Esophagus muscularis mucosa (tissue), 4 donors: ENCODE data around the gene PHB1. TPM values are rescaled to one million over a fixed set of nuclear protein-coding genes. Genes with fewer than 3 reads are reported as not detected.

Source experiments
- DNase-seq: peaks from one replicate; pipeline ENCODE4 v3.0.0-alpha.2; 2017; ENCODE audit errors: extremely low spot score
- H3K27ac ChIP-seq, 4 donors: fragments of 200-600 bp; sonication (generic); replicated peaks in 1 of 4; 1 replicate in 3 of 4; 2 replicates in 1 of 4; pipeline ENCODE4 v1.5.1; 2016 to 2019; ENCODE audit warnings: mild to moderate bottlenecking in 1 of 4
- H3K27me3 ChIP-seq, 4 donors: fragments of 200-600 bp; sonication (generic); one replicate each; pipeline versions ENCODE4 v1.5.1 to v1.6.0; 2016 to 2019
- H3K36me3 ChIP-seq, 4 donors: fragments of 200-600 bp; sonication (generic); one replicate each; pipeline ENCODE4 v1.5.1; 2016 to 2019
- H3K4me1 ChIP-seq, 4 donors: fragments of 200-600 bp; sonication (generic); one replicate each; pipeline ENCODE4 v1.5.1; 2016 to 2019
- H3K4me3 ChIP-seq, 4 donors: fragments of 200-600 bp; sonication (generic); 1 replicate in 2 of 4; 2 replicates in 2 of 4; pipeline ENCODE4 v1.5.1; 2016 to 2019; ENCODE audit warnings: mild to moderate bottlenecking in 4 of 4, moderate library complexity in 1 of 4
- H3K9me3 ChIP-seq, 4 donors: fragments of 200-600 bp; sonication (generic); 1 replicate in 3 of 4; 2 replicates in 1 of 4; pipeline ENCODE4 v1.5.1; 2016 to 2019
- EP300 ChIP-seq: sonication (generic); formaldehyde crosslinking; IDR thresholded peaks from one replicate; pipeline ENCODE4 v1.6.1; 2017; ENCODE audit warnings: antibody characterized with exemption
- POLR2A ChIP-seq: fragments of 450-650 bp; IDR thresholded peaks from one replicate; pipeline ENCODE4 v1.6.1; 2017; ENCODE audit warnings: antibody characterized with exemption, moderate library complexity, mild to moderate bottlenecking, low read depth
- POLR2AphosphoS5 ChIP-seq, 2 donors: sonication (generic); formaldehyde crosslinking; IDR thresholded peaks; one replicate each; pipeline ENCODE4 v1.6.1; 2017; ENCODE audit warnings: antibody characterized with exemption in 2 of 2
- WGBS: methylation state at CpG from one replicate; pipeline ENCODE4 v1.1.5; 2018; 5-methylcytosine and 5-hydroxymethylcytosine counted together
- intact Hi-C: fragments of 100-400 bp; cut with DNase I; formaldehyde crosslinking; loops from one replicate; pipeline ENCODE4 v1.15.1; 2023
- total RNA-seq, 4 donors: library from RNA; depleted of rRNA; stranded (reverse); fragments of >200 nt; gene quantifications; one replicate each; pipeline versions ENCODE4 v1.1.0 to v1.2.1, GENCODE V29; 2016
- TF ChIP-seq, protein P1 (sequence below), 3 experiments: fragments of 200-600 bp in 2 of 3; fragments of 450-650 bp in 1 of 3; sonication (generic) in 2 of 3; IDR thresholded peaks; one replicate each; pipeline ENCODE4 v1.5.1; 2017 to 2019; ENCODE audit warnings: antibody characterized with exemption in 3 of 3, mild to moderate bottlenecking in 2 of 3, moderate library complexity in 1 of 3

Gene PHB1
- total RNA-seq, 4 donors from 2014 or later, result 75.6 to 101 (median 95.6) TPM

DNA sequence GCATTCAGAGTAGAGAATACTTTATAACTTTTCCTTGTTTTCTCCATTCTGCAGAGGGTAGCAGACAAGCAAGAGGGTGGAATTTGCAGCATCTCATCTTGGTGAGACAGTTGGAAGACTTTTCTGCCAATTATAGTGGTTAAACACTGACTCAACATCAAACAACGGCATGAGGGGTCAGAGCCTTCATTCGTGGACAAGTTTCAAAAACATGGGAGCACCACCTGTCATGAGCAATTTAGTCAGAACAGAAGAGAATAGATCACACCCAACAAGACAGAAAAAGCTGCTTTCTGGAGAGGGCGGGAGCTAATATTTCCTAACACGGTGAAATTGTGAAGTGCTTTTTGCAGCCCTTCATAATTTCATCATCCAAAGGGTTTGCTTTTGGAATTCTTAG, 34.8 kb downstream of the PHB1 start:
- no peaks in the 10 kb centered on the region for H3K9me3 ChIP-seq
- WGBS, result 56% methylated on average over 4 of the region's 4 CpGs
- H3K27me3 ChIP-seq, result no peaks in the 10 kb centered on the region
- H3K36me3 ChIP-seq, result no peaks in the 10 kb centered on the region
- TF ChIP-seq POLR2AphosphoS5 (IDR thresholded peaks at IDR 0.05) (no peak), EP300 (no peak), POLR2A (no peak)
- TF ChIP-seq, protein P1, sequence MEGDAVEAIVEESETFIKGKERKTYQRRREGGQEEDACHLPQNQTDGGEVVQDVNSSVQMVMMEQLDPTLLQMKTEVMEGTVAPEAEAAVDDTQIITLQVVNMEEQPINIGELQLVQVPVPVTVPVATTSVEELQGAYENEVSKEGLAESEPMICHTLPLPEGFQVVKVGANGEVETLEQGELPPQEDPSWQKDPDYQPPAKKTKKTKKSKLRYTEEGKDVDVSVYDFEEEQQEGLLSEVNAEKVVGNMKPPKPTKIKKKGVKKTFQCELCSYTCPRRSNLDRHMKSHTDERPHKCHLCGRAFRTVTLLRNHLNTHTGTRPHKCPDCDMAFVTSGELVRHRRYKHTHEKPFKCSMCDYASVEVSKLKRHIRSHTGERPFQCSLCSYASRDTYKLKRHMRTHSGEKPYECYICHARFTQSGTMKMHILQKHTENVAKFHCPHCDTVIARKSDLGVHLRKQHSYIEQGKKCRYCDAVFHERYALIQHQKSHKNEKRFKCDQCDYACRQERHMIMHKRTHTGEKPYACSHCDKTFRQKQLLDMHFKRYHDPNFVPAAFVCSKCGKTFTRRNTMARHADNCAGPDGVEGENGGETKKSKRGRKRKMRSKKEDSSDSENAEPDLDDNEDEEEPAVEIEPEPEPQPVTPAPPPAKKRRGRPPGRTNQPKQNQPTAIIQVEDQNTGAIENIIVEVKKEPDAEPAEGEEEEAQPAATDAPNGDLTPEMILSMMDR (IDR thresholded peaks at IDR 0.05), result no peak
- intact Hi-C loops, result no loop called here
- DNase-seq, result no peak
- H3K4me1 ChIP-seq, result peaks cover 0 to 15% (median 9%) of the 10 kb centered on the region in 4 donors
- no peak overlapping the region for H3K27ac ChIP-seq
- no peak overlapping the region for H3K4me3 ChIP-seq

DNA sequence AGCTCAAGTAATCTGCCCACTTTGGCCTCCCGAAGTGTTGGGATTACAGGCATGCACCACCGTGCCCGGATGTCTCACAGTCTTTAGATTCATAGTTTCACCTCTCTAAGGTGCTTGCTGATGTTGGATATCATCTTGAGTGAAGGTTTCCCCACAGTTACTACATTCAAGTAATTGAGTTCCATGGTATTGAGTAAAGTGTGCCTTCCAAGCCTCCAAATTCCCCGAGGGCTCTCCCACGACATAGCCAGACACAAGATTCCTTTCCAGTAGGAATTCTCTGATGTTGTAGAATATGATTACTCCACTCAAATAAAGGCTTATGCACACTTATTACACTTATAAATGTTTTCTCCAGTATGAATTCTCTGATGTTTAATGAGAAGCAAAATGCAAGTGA, 36.4 kb downstream of the PHB1 start:
- no peaks in the 10 kb centered on the region for H3K27me3 ChIP-seq
- H3K36me3 ChIP-seq, result no peaks in the 10 kb centered on the region
- no peak overlapping the region for H3K27ac ChIP-seq
- intact Hi-C loops, result no loop called here
- no peak overlapping the region for H3K4me3 ChIP-seq
- peaks cover 0 to 15% (median 9%) of the 10 kb centered on the region in 4 donors for H3K4me1 ChIP-seq
- no peaks in the 10 kb centered on the region for H3K9me3 ChIP-seq
- DNase-seq, result no peak
- TF ChIP-seq POLR2A (no peak), POLR2AphosphoS5 (IDR thresholded peaks at IDR 0.05) (no peak), EP300 (no peak)
- TF ChIP-seq, protein P1 (IDR thresholded peaks at IDR 0.05), result no peak
- 85% methylated on average over 2 of the region's 5 CpGs for WGBS

DNA sequence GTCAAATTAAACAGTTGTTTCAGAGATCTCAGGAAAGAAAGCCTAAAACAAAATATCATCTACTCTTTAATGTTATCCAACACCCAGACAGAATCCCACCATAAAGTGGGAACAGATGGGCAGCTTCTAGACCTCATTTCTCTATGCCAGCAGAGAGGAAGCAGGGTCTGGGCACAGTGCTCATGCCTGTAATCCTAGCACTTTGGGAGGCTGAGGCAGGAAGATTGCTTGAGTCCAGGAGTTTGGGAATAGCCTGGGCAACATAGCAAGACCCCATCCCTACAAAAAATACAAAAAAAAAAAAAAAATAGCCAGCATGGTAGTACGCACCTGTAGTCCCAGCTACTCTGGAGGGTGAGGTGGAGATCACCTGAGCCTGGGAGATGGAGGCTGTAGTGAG, 39.1 kb downstream of the PHB1 start:
- no peak for DNase-seq
- Histone ChIP-seq H3K9me3 (no peaks in the 10 kb centered on the region), H3K4me3 (no peak overlapping the region), H3K27me3 (no peaks in the 10 kb centered on the region), H3K36me3 (no peaks in the 10 kb centered on the region), H3K4me1 (no peaks in the 10 kb centered on the region), H3K27ac (no peak overlapping the region)
- intact Hi-C loops, result no loop called here
- 95% methylated on average over 1 of the region's 1 CpG for WGBS
- TF ChIP-seq EP300, result no peak
- TF ChIP-seq POLR2AphosphoS5 (IDR thresholded peaks at IDR 0.05), result no peak
- TF ChIP-seq POLR2A, result no peak
- TF ChIP-seq, protein P1 (IDR thresholded peaks at IDR 0.05), result no peak

DNA sequence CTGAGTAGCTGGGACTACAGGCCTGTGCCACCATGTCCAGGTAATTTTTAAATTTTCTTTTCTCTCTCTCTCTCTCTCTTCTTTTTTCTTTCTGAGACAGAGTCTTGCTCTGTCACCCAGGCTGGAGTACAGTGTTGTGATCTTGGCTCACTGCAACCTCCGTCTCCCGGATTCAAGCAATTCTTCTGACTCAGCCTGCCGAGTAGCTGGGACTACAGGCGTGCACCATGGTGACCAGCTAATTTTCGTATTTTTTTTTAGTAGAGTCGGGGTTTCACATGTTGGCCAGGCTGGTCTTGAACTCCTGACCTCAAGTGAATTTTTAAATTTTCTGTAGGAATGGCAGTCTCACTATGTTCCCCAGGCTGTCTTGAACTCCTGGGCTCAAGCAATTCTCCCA, 41.6 kb downstream of the PHB1 start:
- no peaks in the 10 kb centered on the region for H3K4me1 ChIP-seq
- no peaks in the 10 kb centered on the region for H3K27me3 ChIP-seq
- no peak overlapping the region for H3K4me3 ChIP-seq
- H3K9me3 ChIP-seq, result no peaks in the 10 kb centered on the region
- no peak overlapping the region for H3K27ac ChIP-seq
- intact Hi-C loops, result no loop called here
- TF ChIP-seq EP300 (no peak), POLR2AphosphoS5 (IDR thresholded peaks at IDR 0.05) (no peak), POLR2A (no peak)
- TF ChIP-seq, protein P1 (IDR thresholded peaks at IDR 0.05), result no peak
- WGBS, result 88% methylated on average over 6 of the region's 6 CpGs
- H3K36me3 ChIP-seq, result no peaks in the 10 kb centered on the region
- DNase-seq, result no peak

DNA sequence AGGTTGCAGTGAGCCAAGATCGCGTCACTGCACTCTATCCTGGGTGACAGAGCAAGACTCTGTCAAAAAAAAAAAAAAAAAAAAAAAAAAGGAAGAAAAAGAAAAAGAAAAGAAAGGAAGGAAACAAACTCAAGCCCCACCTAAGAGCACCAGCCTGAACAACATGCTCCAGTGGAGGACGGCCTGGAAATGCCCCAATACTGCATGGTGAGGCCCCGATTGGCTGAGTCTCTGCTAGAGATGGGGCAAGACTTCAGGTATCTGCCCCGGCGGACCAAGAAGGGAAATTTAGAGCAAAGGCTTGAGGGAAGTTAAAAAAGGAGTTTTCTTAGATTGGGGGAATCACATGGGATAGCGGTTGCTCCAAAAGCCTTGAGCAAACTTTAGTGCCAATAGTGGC, 42.3 kb downstream of the PHB1 start:
- Histone ChIP-seq H3K4me1 (no peaks in the 10 kb centered on the region), H3K27me3 (no peaks in the 10 kb centered on the region), H3K27ac (no peak overlapping the region), H3K4me3 (no peak overlapping the region), H3K9me3 (no peaks in the 10 kb centered on the region), H3K36me3 (no peaks in the 10 kb centered on the region)
- TF ChIP-seq EP300 (no peak), POLR2AphosphoS5 (IDR thresholded peaks at IDR 0.05) (no peak), POLR2A (no peak)
- TF ChIP-seq, protein P1 (IDR thresholded peaks at IDR 0.05), result no peak
- no peak for DNase-seq
- intact Hi-C loops, result no loop called here
- 82% methylated on average over 7 of the region's 7 CpGs for WGBS
